WI38 (cell line): ENCODE measurements around the gene AWAT1.
A peak's percentile ranks its signal among the peaks of the same experiment; 100 is the strongest.
"Not testable (repeated sequence)": the region's sequence is repeated elsewhere in the genome, so short reads cannot be mapped to it uniquely, and the experiment has no call there.

Experiments used
- H3K4me3 ChIP-seq: 2 replicates; pipeline ENCODE4 v1.5.1; 2011; ENCODE audit warnings: low read depth, mild to moderate bottlenecking, control low read depth, low read length
- CTCF ChIP-seq: IDR thresholded peaks from 2 replicates; pipeline ENCODE4 v1.5.1; 2012; ENCODE audit warnings: low read depth, mild to moderate bottlenecking, control low read depth, low read length

The AWAT1 gene

DNA sequence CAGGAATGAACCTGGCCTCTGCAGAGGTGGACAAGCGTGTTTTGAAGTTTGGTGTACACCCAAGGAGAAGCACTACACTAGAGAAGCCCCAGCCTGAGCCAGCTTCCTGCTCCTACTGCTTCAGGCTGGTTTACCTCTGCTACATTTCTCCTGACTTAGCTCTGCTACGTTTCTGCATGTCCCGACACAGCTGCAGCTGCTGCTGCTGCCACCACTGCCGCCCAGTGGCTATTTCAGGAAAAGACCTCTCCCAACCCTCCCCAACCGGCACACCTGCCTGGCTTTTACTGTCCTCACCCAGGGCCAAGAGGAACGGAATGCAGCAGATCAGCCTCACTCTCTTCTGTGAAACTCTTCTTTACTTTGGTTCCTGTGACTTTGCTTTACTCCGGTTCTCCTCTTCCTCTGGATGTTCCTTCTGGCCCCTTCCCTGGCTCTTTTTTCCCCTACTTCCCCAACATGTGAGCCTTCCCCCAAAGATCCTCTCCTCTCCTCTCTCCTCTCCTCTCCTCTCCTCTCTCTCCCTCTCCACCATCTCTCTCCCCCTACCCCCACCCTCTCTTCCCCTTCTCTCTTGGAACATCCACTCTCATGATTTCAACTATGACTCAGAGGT lies 28.6 kb downstream of the AWAT1 start:
- no peak overlapping the region for H3K4me3 ChIP-seq

DNA sequence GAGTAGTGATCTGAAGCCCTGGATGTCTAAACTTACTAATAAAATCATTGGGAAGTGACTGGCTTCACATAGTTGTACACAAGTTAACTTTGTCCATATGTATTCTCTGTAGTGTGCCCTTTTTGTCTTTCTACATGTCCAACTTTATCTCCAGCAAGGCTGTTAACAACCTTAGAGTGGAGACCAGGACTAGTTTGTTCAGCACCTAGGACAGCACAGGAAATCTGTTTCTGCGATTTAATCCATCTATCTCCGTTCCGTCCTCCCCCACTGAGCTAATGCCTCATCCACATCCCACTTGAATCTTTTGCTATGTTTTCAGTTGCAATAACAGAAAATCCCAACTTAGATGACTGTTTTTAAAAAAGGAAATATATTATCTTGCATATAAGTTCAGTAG lies 30.3 kb downstream of the AWAT1 start:
- no peak for TF ChIP-seq CTCF
- no peak overlapping the region for H3K4me3 ChIP-seq

More for the DNA sequence above, 28.6 kb downstream of the AWAT1 start:
- peak; percentile 70 for TF ChIP-seq CTCF

- no peak within 1 kb of the TSS for H3K4me3 ChIP-seq
- no peak for TF ChIP-seq CTCF
Observed at GRCh38 chrX:70268034-70268433, 33.6 kb downstream of the AWAT1 start, which contains the start of gene ARR3. ARR3 (plus strand) TSS chrX:70268334; CDS start chrX:70269386, 1,052 bp downstream.

DNA sequence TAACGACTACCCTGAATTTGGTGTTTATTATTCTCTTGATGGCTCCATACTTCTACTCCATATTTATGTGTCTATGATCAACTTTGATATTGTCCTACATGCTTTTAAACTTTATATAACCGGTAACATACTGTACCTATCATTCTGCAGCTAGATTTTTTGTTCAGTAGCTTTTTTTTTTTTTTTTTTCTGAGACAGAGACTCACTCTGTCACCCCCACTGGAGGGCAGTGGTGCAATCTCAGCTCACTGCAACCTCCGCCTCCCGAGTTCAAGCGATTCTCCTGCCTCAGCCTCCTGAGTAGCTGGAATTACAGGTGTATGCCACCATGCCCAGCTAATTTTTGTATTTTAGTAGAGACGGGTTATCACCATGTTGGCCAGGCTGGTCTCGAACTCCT lies 39.6 kb downstream of the AWAT1 start:
- H3K4me3 ChIP-seq: not testable (repeated sequence)

DNA sequence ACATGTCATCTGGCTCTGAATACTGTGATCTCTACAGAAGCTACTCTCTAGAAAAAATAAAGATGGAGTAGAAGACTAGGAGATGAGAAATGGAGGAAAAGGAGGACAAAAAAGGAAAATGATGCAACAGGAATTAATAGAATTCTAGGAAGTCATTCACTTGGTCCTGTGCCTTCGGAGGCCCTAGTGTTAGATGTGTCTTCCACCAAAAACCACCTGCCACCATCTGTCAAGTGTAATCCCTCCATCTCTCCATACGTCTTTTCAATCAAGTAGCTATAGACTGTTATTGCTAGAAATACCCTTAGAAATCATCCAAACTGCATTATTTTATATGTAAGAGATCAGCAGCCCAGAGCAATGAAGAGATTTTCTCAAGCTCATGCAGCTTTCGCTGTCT lies 44.6 kb downstream of the AWAT1 start:
- TF ChIP-seq CTCF: no peak
- no peak overlapping the region for H3K4me3 ChIP-seq

DNA sequence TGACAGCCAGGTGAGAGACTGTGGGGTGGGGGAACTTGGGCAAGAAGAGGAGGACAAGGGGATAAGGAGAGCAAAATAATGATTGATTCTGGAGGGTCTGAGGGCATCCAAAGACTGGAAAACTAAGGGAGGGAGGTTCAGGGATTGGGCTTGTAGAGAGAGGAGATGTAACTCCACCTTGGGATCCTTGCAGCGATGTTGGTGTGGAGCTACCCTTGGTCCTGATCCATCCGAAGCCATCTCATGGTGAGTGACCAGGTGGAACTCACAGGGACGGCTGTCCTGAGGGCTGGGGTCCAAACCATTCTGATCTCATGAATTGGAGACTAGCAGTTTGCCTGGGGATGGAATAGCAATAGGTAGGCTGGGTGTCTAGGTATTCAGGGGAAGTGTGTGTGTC lies 46.1 kb downstream of the AWAT1 start:
- H3K4me3 ChIP-seq: no peak overlapping the region
- TF ChIP-seq CTCF: no peak

- no peak within 1 kb of the TSS for H3K4me3 ChIP-seq
- no peak for TF ChIP-seq CTCF
Observed at GRCh38 chrX:70281951-70282350, 47.5 kb downstream of the AWAT1 start, which contains the start of gene RAB41. RAB41 (plus strand) TSS chrX:70282172; CDS start chrX:70282218, 46 bp downstream.
